A673 (cell line): ENCODE data around the gene ITGA1. TPM values are rescaled to one million over a fixed set of nuclear protein-coding genes. Genes with fewer than 3 reads are reported as not detected.

Source experiments
- BruUV-seq: library from RNA; stranded (reverse); fragments of 400-500 nt; replicated peaks from 2 replicates; lab custom pipeline; 2021; lab: Mats Ljungman, UMichigan
- CTCF ChIA-PET: fragments of 300-600 bp; sonication (Branson Sonifier 250); formaldehyde crosslinking; loops from one replicate; lab custom pipeline; 2022; ENCODE audit warnings: antibody characterized with exemption; lab: Charles Lee
- POLR2A ChIA-PET: fragments of 300-600 bp; sonication (Branson Sonifier 250); formaldehyde crosslinking; loops from one replicate; lab custom pipeline; 2022; ENCODE audit warnings: antibody characterized with exemption; ENCODE audit not compliant: low non-redundant PET; lab: Charles Lee
- DNase-seq: peaks from one replicate; pipeline ENCODE4 v3.0.0-alpha.2; 2015; ENCODE audit warnings: low spot score
- H3K27ac ChIP-seq: fragments of 200-600 bp; sonication (generic); 2 replicates; pipeline ENCODE4 v1.5.1; 2016; ENCODE audit warnings: mixed run types, low read depth, mild to moderate bottlenecking, mixed read lengths, antibody characterized with exemption, low read length; ENCODE audit not compliant: poor library complexity, severe bottlenecking
- H3K27me3 ChIP-seq: fragments of 200-600 bp; sonication (generic); replicated peaks from 2 replicates; pipeline ENCODE4 v1.6.1; 2017; ENCODE audit warnings: mixed run types, low read depth, mild to moderate bottlenecking, mixed read lengths, antibody characterized with exemption, low read length; ENCODE audit not compliant: insufficient read depth, poor library complexity
- H3K36me3 ChIP-seq: fragments of 200-600 bp; sonication (generic); 2 replicates; pipeline ENCODE4 v1.6.1; 2016; ENCODE audit warnings: mixed run types, mild to moderate bottlenecking, mixed read lengths, antibody characterized with exemption, low read length; ENCODE audit not compliant: insufficient read depth, poor library complexity, severe bottlenecking
- H3K4me1 ChIP-seq: fragments of 200-600 bp; sonication (generic); 2 replicates; pipeline ENCODE4 v1.6.1; 2017; ENCODE audit warnings: mixed run types, mild to moderate bottlenecking, mixed read lengths, antibody characterized with exemption, low read length; ENCODE audit not compliant: insufficient read depth, poor library complexity, severe bottlenecking
- H3K4me3 ChIP-seq: fragments of 200-600 bp; sonication (generic); 2 replicates; pipeline ENCODE4 v1.5.1; 2016; ENCODE audit warnings: low read depth, mixed run types, mild to moderate bottlenecking, mixed read lengths, low read length; ENCODE audit not compliant: poor library complexity, severe bottlenecking
- H3K9me3 ChIP-seq: fragments of 200-600 bp; sonication (generic); 2 replicates; pipeline ENCODE4 v1.6.1; 2016; ENCODE audit warnings: mixed run types, low read depth, mild to moderate bottlenecking, mixed read lengths, antibody characterized with exemption, low read length; ENCODE audit not compliant: poor library complexity, severe bottlenecking
- CTCF ChIP-seq: fragments of 300-800, 200-600 bp; sonication (generic); conservative IDR thresholded peaks from 2 replicates; pipeline ENCODE4 v1.5.1; 2017; ENCODE audit warnings: low read depth, mild to moderate bottlenecking, antibody characterized with exemption, low read length, moderate library complexity, mixed read lengths
- EZH2 ChIP-seq: fragments of 200-600 bp; sonication (generic); IDR thresholded peaks from 2 replicates; pipeline ENCODE4 v1.6.1; 2017; ENCODE audit warnings: borderline replicate concordance, low read depth, mild to moderate bottlenecking, mixed read lengths, antibody characterized with exemption, low read length; ENCODE audit not compliant: poor library complexity, severe bottlenecking
- intact Hi-C: fragments of 100-400 bp; cut with micrococcal nuclease; formaldehyde crosslinking; loops from one replicate; pipeline ENCODE4 v1.10.0; 2022; ENCODE audit not compliant: unreplicated experiment
- total RNA-seq: library from RNA; stranded (reverse); gene quantifications from 2 replicates; pipeline ENCODE4 v1.2.3, GENCODE V29; 2021

ITGA1 gene
- total RNA-seq, 1 experiment from 2014 or later: 8.1 TPM

GRCh38 chr5:53002491-53002890, 214.8 kb downstream of the ITGA1 start:
- CTCF ChIA-PET: no interaction called here
- intact Hi-C loops: no loop called here
- no TSS peak for BruUV-seq

DNA sequence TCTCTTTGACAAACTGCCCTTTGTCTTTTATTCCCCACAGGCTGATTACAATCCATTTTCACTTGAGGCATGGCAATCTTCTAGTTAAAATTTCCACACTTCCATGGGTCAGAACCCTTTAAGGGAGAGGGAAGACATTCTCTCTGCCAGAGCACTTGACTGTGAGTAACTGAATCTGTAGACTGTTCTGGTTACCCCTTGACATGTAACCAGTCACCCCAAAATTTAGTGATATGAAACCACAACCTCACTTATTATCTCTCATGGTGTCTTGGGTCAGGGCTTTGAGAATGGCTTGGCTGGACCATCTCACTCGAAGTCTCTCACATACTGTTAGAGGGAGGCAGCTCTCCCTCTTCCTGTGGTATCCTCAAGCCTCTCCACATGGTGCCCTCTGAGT, 215.4 kb downstream of the ITGA1 start:
- intact Hi-C loops: no loop called here
- Histone ChIP-seq H3K4me1 (no peaks in the 10 kb centered on the region), H3K36me3 (no peaks in the 10 kb centered on the region), H3K9me3 (no peaks in the 10 kb centered on the region), H3K4me3 (no peak overlapping the region), H3K27me3 (no peaks in the 10 kb centered on the region), H3K27ac (no peak overlapping the region)
- no TSS peak for BruUV-seq
- POLR2A ChIA-PET: no interaction called here
- no peak for DNase-seq
- TF ChIP-seq CTCF (no peak), EZH2 (no peak)
- CTCF ChIA-PET: no interaction called here

More at GRCh38 chr5:53002491-53002890, 214.8 kb downstream of the ITGA1 start:
- Histone ChIP-seq H3K4me1 (no peaks in the 10 kb centered on the region), H3K27me3 (no peaks in the 10 kb centered on the region), H3K27ac (no peak overlapping the region), H3K36me3 (no peaks in the 10 kb centered on the region), H3K4me3 (no peak overlapping the region), H3K9me3 (no peaks in the 10 kb centered on the region)
- DNase-seq: peak; percentile 15
- TF ChIP-seq CTCF (no peak), EZH2 (no peak)
- POLR2A ChIA-PET: no interaction called here

DNA sequence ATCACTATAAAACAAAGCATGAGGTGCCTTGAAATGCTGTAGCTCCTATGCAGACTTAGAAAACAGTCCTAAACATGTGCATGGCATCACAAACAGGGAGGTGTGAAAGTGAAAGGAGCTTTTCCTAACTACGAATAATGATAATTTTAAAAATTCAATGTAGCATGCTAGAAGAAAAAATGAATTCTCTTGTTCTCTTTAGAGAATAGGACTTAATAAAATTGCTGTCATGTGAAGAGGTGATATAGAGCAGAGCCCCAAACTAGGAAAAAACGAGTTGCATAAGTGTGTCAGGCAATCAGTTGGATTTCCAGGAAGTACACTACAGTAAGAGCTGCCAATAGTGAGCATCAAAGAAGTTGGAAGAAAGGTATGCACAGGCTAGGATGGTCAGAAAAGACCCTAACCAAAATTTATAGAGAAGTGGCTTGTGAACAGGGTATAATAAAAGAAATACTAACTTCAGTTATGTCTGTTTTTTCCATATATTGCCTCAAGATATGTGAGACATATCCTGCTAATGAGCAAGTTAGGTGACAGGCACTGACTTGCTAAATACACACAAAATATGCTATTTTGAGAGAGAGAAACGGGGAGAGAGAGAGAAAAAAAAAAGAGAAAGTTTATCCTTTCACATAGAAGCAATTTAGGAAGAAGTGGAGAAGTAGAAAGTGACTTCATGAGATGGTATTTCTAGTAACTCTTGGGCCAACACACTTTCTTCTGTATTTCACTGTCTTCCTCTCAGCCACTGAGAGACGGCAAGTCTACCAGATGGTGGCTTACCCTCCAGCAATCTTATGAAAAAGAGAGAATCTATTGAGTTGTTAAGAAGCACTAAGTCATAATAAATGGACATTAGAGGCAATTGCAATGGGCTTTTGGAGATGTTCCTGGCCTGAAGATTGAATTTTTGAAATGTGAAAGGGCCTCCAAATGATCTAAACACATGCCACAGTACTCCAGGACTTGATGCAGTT, 219.5 kb downstream of the ITGA1 start:
- Histone ChIP-seq H3K9me3 (no peaks in the 10 kb centered on the region), H3K27ac (no peak overlapping the region), H3K27me3 (no peaks in the 10 kb centered on the region), H3K36me3 (no peaks in the 10 kb centered on the region), H3K4me3 (no peak overlapping the region), H3K4me1 (no peaks in the 10 kb centered on the region)
- intact Hi-C loops: no loop called here
- no TSS peak for BruUV-seq
- CTCF ChIA-PET: no interaction called here
- POLR2A ChIA-PET: no interaction called here
- TF ChIP-seq CTCF: no peak
- no peak for TF ChIP-seq EZH2
- no peak for DNase-seq
